Measurements from ENCODE around the gene S100A9.
"Not testable (repeated sequence)": the region's sequence is repeated elsewhere in the genome, so short reads cannot be mapped to it uniquely, and the experiment has no call there.

S100A9 gene

GRCh38 chr1:153345187-153346076 lies 12.2 kb upstream of the S100A9 start:
- no peak for DNase-seq

- DNase-seq = no peak
Measured at GRCh38 chr1:153346077-153346723, 11.5 kb upstream of the S100A9 start.

GRCh38 chr1:153347049-153347448 lies 10.6 kb upstream of the S100A9 start:
- not testable (repeated sequence) for DNase-seq

GRCh38 chr1:153347856-153348255 lies 9.8 kb upstream of the S100A9 start:
- no peak for DNase-seq

GRCh38 chr1:153348511-153349362 lies 8.9 kb upstream of the S100A9 start, which contains the start of gene PGLYRP4:
PGLYRP4 (minus strand) TSS chr1:153348841; CDS start chr1:153347932, 909 bp downstream.
- no peak for DNase-seq

- DNase-seq = no peak
Measured at GRCh38 chr1:153349363-153350320, 8.0 kb upstream of the S100A9 start.

- DNase-seq = no peak
Measured at GRCh38 chr1:153350321-153350957, 7.2 kb upstream of the S100A9 start.

GRCh38 chr1:153352523-153352922 lies 5.1 kb upstream of the S100A9 start:
- peak; percentile 41 for DNase-seq

GRCh38 chr1:153353226-153353947 lies 4.3 kb upstream of the S100A9 start:
- DNase-seq = no peak

GRCh38 chr1:153354515-153355193 lies 3.0 kb upstream of the S100A9 start:
- DNase-seq = no peak

- DNase-seq = no peak
Measured at GRCh38 chr1:153355445-153356071, 2.1 kb upstream of the S100A9 start.

- DNase-seq = no peak
Measured at GRCh38 chr1:153356392-153357075, 1.1 kb upstream of the S100A9 start.

- DNase-seq = no peak
Measured at GRCh38 chr1:153357076-153357852, 390 bp upstream of the S100A9 start.

- no peak for DNase-seq
Measured at GRCh38 chr1:153358691-153358975, 979 bp downstream of the S100A9 start.

- no peak for DNase-seq
Measured at GRCh38 chr1:153359241-153359640, 1.6 kb downstream of the S100A9 start.

GRCh38 chr1:153360190-153360589 lies 2.5 kb downstream of the S100A9 start:
- DNase-seq = no peak

GRCh38 chr1:153360592-153361479 lies 3.2 kb downstream of the S100A9 start:
- DNase-seq = no peak
